HG03442 (cell line): Measurements from ENCODE around the gene AUTS2.

Source experiments
- ATAC-seq: cut with Tn5 transposase; IDR thresholded peaks from one replicate; pipeline ENCODE4 v1.9.1; 2021; ENCODE audit warnings: mild to moderate bottlenecking, moderate library complexity; ENCODE audit not compliant: unreplicated experiment

AUTS2 gene

DNA sequence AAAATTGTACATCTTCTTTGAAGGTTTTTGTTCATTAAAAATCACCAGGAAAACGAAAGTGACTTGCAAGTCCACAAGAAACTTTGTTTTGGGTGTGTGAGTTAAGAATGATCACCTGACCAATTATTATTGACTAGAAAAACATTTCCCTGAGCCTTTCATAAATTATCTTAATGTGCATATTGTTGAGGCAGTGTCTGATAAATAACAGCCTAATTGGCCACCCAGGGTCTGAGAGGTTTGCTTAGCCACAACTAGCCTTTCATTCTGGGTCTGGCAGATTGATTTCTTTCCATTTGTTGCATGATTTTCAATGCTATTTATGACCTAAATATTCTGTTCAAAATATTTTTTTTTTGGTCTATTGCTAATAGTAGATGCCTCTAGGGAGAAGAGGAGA is 152.8 kb downstream of the AUTS2 start:
- no peak for ATAC-seq

DNA sequence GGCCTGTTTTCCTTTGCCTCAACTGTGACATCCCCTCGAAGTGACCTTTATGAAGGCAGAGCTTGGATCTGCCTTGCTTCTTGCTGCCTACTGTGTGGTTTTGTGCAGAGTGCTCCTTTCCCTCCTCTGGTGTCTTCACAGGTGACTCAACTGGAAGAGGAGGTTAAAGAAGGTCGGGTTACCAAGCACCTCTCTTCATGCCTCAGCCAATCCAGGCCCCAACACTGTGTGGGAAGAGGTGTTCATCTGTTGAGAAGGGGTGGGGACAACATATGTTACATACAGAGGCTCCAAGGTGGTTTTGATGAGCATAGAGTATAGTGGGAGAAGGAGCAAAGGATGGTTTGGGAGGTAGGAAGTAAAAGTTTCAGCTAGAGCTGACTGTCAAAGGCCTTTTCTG is 155.7 kb downstream of the AUTS2 start:
- no peak for ATAC-seq

DNA sequence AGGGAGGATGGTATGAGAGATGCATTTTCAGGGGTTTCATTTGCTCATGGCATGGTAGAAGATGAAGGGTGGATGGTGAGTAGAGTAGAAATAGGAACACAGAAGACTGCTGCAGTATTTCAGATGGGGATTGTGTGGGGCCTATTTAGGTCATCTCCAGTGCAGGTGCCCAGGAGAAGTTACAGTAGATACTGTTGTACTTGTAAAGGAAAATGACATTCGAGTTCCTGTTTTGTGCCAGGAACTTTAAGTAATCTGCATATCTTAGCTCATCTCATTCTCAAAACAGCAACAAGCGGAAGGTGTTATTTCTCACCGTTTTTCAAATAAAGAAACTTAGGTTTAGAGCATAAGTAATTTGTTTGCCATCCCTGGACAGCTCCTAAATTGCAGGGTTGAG is 156.2 kb downstream of the AUTS2 start:
- ATAC-seq, result no peak

DNA sequence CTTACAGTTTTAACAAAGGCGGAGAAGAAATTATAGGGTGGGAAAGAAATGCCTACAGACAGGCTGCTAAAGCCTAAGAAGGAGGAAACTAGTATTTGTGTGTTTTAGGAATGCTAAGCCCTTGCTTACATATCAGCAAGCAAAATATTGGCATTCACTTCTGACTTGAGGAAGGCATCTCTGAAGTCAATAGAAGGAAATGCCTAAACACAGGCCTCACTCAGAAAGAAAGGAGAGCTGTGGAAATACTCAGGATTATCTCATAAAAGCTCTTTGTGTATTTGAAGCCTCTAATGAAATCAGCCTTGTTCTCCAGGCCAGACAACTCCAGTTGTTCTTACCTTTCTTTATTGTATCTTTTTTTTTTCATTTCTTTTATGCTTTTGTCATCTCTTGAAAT is 158.0 kb downstream of the AUTS2 start:
- ATAC-seq, result no peak

DNA sequence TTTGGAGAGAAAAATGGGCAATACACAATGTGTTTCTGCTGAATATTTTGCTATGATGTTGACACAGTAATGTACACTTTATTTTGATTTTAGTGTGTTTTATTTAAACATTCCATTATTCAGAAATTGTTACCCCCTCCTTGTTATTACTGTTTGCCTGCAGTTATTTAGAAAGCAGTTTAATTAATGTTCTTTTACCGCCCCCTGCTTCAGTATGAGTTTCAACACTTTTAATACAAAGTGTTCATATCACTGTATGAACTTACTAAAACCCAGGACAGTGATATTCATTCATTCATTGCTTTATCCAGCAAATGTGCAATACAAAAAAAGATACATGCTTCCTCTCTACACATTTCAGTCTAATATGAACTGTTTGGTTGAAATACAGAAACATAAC is 159.3 kb downstream of the AUTS2 start:
- no peak for ATAC-seq

DNA sequence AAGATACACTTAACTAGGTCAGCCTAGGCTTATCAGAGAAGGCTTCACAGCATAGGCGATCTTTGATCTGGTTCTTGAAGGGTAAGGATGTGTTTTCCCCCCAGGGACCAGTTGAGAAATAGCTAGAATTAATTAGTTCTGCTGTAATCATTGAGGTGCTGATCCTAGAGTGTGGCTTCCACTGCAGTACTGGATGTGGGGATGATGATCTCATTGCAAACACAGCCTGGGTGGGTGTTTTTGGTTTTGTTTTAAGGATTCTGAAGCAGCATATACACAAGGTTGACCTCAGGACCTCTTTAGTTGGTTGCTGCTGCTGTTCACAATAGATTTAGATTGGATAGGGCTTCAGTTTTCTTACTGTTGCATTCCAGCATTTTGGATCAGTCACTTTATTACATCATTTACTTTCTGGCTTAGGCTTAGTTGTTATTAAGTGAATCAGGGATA is 159.7 kb downstream of the AUTS2 start:
- no peak for ATAC-seq

DNA sequence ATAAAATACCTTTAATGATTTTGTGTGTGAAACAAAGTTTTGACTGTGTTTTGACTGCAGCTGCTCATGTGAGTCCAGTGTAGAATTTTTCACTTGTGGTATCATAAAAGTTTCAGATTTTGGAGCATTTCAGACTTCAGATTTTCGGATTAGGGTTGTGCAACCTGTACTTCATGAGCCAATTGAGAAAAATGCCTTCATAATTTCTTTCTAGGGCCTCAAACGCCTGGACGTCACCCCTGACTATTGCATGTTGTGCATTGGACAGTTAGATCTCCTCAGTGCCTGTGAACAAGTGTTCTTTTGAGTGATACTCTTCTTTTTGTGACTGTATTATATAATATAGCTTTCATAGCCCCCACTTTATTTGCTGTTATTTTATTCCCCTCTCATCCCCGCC is 161.1 kb downstream of the AUTS2 start:
- no peak for ATAC-seq

DNA sequence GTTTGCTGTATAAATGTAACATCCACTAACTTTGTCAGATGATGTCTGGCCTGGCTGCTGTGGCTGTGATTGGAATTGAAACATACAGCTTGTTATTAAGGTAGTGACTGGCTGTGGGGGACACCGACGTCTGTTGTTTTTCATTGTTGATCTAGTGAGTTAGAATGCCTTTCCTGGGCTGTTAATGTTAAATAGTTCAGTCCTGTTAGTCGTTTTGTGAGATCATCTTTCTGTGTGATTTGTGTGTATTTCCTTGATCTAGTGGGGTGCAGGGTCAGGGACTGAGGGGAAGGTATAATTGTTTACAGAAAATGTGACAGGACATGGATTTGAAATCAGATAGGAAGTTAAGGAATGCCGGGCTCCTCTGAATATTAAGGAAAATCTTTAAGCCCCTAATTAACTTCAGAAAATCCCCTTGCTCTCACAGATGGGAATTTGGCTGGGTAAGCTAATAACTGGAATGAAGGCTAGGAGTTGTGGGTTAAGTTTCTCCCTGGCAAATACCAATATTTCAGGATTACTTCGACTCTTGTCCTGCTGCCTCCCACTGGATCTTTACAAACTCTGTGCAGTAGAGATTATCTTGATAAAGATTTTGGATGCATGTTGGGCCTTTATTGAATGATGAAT is 163.1 kb downstream of the AUTS2 start:
- no peak for ATAC-seq

DNA sequence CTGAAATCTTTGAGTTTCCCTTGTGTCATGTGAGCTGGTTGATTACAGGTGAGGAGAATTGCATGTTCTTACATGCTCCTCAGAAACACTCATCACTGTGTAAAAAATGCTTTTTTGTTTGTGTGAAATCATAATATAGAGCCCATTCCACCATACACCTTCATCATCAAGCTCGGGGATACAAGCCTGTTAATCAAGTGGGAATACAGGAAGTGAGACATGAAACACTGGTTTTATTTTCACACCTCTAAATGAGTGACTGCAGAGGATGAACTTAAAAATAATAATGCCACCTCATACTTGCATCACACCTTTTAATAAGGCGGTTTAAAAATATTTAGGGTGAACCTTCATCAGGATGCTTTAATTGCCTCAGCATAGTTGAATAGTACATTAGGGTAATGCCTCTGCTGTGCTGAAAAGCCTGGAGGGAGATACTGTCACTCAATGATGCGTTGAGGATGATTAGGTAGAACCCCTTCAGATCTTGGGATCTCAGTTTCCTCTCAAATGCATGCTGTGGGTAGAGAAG is 164.6 kb downstream of the AUTS2 start:
- peak; percentile 74 for ATAC-seq

DNA sequence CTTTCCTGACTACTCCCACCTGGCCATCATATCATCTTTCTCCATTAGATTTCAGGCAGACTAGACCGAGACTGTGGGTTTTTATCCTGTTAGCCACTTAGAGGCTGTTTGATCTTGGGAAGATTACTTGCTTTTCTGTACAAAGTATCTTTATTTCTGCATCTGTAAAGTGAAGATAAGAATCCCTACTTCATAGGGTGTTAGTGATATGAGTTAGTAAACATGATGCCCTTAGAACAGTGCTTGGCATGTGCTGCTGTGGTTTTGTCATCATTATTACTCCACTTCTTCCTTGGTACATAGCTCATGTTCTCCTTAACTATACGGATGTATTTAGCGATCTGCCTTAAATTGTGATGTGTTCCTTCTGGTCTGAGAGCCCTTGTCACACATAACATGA is 165.2 kb downstream of the AUTS2 start:
- ATAC-seq, result no peak

DNA sequence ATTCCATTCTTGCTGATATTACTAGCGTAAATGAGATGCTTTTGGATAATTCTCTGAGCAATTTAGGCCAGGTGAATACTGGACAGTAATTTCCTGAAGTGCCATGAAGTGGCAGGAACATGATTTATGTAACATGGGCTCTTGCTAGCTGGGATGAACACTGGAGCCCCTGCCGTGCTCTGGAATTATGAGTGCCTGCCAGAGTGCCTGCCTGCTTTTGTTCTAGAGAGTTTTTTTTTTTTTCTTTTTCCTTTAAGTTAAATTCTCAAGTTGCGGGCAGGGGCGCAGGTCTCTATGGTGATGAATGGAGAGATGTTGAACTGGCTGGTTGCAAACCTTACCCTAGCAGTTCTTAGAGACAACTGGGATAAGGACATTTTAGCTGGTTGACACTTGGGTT is 165.9 kb downstream of the AUTS2 start:
- ATAC-seq, result no peak

DNA sequence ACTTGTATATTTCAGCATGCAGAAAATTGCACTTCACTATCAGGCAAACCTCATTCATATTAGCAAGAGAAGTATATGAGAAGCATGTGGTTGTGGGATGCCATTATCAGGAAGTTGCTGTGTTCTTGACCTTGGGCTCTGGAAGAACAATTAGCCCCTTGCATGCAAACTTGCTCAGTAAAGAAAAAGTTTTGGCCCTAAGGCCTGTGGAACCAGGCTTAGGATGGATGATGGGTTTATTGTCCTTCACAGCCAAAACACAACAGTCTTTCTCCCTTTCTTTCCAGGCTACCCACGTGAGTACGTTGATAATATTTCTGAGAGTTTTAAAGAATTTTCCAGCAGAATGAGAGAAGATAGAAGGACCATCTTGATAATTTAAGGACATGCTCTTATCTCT is 166.4 kb downstream of the AUTS2 start:
- ATAC-seq, result no peak

DNA sequence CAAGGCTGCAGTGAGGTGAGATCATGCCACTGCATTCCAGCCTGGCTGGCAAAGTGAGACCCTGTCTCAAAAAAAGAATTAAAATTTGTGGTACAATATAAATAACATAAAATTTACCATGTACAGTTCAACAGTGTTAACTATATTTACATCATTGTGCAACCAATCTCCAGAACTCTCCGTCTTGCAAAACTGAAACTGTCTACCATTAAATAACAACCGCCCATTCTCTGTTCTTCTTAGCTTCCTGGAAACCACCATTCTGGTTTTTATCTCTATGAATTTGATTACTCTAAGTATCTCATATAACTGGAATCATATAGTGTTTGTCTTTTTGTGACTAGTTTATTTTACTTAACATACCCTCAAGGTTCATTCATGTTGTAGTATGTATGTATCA is 167.6 kb downstream of the AUTS2 start:
- no peak for ATAC-seq

DNA sequence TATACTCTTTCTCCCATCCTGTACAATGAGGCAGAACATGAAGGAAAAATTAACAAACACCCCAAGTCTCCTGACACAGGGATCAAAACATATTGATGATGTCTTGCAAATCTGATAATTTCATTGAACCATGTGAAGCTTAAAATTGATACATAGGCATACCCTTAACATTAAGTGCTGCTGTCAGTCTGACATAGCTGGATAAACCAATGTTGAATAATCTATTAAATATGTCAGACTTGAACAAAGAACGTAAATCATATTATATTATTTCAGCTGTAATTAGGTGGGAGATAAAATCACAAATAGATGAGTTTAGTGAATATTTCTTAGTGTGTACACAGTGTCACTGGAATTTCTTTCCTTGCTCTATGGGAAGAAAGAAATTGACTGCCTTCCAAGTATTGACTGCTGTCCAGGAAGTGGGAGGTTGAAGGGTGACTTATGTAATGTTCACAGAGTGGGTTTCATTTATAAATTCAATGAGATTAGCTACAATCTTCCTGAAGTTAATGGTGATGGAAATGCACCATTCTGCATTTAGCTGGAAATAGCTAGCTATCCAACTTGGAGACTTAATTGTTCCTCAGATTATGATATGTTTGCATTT is 170.8 kb downstream of the AUTS2 start:
- no peak for ATAC-seq

DNA sequence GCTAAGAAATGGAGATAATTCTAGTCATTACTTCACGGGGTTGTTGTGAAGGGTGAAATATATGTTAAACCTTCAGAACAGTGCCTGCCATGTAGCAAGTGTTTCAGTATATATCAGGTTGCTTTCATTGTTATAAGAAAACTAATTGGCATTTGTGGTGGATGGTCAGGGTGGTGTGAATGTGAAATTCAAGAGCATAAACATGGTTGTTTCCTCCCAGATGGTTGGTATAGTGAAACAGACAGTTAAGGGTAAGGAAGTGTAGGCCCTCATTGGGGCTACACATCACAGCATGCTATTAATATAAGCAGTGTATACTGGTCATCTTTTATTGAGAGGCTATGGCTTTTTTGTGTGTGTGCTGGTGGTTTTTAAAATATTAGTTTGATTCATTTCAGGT is 171.6 kb downstream of the AUTS2 start:
- no peak for ATAC-seq

DNA sequence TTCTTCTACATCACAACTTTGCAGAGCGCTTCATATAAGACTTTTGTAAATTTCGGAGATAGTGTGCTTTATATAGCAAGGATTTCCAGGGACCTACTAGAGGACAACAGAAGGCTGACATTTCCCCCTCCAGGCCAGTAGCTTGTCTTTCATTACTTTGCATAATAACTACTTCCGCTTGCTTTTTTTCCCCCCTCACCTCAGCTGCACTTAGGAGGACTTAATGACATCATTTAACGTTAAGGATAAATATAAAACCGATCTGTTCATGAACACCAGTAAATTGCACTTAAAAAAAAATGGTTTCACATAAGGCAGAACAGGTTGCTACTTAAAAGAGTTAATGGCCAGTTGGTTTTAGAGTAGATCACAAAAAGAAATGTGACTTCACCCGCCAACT is 172.3 kb downstream of the AUTS2 start:
- no peak for ATAC-seq

DNA sequence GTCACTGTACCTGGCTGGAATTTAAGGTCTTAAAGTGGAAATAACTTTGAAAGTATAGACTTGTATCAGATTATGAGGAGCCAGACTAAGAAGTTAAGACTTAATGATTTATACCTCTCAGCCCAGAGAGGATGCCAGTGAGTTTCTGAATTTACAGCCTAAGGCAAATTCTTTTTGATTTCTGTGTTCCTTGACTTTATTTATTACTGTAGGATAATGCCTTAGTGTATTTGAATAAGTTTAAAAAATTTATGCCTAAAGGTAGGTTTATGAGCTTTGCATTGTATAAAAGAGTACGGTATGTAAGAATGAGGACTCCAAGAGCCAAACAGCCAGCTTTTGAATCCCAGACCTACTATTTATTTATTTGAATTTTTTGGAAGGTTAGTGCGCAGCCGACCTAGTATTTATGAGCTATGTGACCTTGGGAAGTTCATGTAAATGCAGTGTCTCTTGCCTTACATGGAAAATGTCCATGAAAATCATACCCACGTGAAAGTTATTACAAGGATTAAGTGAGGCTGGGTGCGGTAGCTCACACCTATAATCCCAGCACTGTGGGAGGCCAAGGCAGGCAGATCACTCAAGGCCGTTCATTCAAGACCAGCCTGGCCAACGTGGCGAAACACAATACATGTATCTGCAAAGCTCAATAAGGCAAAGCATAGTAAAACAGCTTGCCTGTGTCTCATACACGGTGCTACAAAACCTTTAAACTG is 174.6 kb downstream of the AUTS2 start:
- no peak for ATAC-seq

DNA sequence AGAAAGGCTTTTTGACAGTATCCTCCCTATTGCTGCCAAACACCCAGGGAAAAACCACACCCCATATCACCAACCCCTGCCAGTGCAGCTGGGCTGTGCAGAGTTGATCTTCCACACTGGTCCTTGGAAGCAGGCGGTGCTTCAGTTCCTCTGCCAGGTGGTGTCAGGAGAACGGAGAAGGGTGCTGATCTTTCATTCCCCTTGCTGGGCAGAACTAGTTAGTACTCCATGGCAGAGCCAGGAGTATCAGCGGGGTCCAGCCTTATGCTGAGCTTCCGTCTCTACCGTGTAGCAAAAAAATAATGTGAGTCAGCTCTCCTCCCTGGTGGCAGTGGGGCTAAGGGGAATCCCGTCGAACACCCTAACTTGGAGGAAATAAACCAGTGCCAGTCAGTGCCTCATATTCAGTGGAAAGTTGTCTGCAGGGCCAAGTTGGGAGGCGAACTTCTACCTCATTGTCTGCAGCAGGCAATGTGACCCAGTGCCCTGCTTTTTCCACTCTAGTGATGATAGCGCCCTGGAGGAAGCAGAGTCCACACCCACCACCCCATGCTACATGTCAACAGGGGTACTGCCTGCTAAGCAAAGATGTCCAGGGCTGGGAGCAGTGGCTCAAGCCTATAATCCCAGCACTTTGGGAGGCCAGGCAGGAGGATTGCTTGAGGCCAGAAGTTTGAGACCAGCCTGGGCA is 175.4 kb downstream of the AUTS2 start:
- no peak for ATAC-seq

DNA sequence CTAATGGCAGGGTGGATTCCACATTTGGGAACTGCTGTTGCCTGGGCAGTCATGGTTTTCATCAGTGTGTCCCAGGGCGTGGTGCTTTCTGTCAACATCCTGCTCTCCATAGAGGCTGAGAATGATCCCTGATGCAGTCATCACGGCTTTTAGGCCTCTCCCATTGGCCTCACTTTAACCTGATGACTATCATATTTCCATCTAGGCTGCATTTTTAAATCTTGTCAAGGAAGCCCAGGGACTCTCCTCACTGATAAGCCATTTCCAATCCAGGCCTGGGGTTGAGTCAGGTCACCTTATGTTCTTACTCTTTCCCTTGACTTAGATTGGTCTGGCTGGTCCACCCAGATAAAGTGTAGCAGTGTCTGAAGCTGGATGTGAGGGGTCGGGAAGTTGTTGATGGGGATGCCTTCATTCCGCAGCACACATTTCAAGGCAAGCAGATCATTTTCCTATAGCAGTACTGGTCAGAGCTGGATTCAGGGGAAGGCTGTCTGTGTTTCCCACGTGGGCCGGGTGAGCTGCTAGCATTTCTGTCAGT is 177.0 kb downstream of the AUTS2 start:
- ATAC-seq, result no peak

DNA sequence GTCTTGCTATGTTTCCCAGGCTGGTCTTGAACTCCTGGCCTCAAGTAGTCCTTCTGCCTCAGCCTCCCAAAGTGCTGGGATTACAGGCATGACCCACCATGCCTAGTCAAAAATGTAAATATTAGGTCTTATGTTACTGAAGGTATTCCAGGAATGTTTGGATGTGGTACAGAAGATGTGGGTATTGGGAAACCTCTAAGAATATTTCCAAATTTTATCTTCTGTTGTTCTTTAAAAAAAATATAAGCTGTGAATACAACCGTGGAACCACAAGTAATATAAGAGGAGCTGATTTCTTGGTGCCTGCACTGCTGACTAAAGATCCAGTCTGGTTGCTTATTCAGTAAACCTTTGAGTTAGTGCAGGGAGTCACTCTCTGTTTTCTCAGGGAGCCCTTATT is 178.3 kb downstream of the AUTS2 start:
- no peak for ATAC-seq

DNA sequence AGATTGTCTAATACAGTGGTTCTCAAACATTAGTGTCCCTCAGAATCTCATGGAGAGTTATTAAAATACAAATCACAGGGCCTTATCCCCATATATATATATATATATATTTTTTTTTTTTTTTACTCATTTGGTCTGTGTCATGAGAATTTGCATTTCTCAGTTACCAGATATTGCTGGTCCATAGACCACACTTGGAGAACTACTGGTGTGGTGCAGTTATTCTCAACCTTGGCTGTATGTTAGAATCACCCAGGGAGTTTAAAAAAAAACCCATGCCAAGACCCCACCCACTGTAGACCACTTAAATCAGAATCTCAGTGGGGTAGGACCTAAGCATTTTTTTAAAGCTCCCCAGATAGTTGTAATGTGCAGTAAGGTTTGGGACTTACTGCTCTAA is 179.9 kb downstream of the AUTS2 start:
- ATAC-seq, result peak; percentile 55
